ENCODE measurements around the gene ZBTB7A.

Gene ZBTB7A

GRCh38 chr19:4036576-4037300 is 30.0 kb downstream of the ZBTB7A start:
- DNase-seq (ENCODE audit: low read depth): no peak

- no peak for DNase-seq (ENCODE audit: low read depth)
Observed at GRCh38 chr19:4035582-4035981, 31.1 kb downstream of the ZBTB7A start.

GRCh38 chr19:4035018-4035566 is 31.6 kb downstream of the ZBTB7A start:
- DNase-seq (ENCODE audit: low read depth): no peak

GRCh38 chr19:4034048-4035017 is 32.4 kb downstream of the ZBTB7A start:
- DNase-seq (ENCODE audit: low read depth): no peak

- no peak for DNase-seq (ENCODE audit: low read depth)
Observed at GRCh38 chr19:4033028-4033956, 33.4 kb downstream of the ZBTB7A start.

GRCh38 chr19:4032436-4032835 is 34.3 kb downstream of the ZBTB7A start:
- no peak for DNase-seq (ENCODE audit: low read depth)

- no peak for DNase-seq (ENCODE audit: low read depth)
Observed at GRCh38 chr19:4031420-4031819, 35.3 kb downstream of the ZBTB7A start.

GRCh38 chr19:4030981-4031380 is 35.7 kb downstream of the ZBTB7A start:
- no peak for DNase-seq (ENCODE audit: low read depth)

GRCh38 chr19:4030552-4030951 is 36.1 kb downstream of the ZBTB7A start:
- DNase-seq (ENCODE audit: low read depth): no peak

GRCh38 chr19:4029247-4029614 is 37.5 kb downstream of the ZBTB7A start:
- DNase-seq (ENCODE audit: low read depth): no peak

- DNase-seq (ENCODE audit: low read depth): no peak
Observed at GRCh38 chr19:4028334-4029246, 38.1 kb downstream of the ZBTB7A start.

- no peak for DNase-seq (ENCODE audit: low read depth)
Observed at GRCh38 chr19:4027146-4027545, 39.6 kb downstream of the ZBTB7A start.

GRCh38 chr19:4025317-4025716 is 41.4 kb downstream of the ZBTB7A start:
- no peak for DNase-seq (ENCODE audit: low read depth)

GRCh38 chr19:4023600-4024398 is 42.9 kb downstream of the ZBTB7A start:
- no peak for DNase-seq (ENCODE audit: low read depth)

GRCh38 chr19:4019578-4019977 is 47.1 kb downstream of the ZBTB7A start:
- DNase-seq (ENCODE audit: low read depth): no peak

GRCh38 chr19:4018775-4019504 is 47.8 kb downstream of the ZBTB7A start:
- no peak for DNase-seq (ENCODE audit: low read depth)

- DNase-seq (ENCODE audit: low read depth): no peak
Observed at GRCh38 chr19:4018140-4018613, 48.5 kb downstream of the ZBTB7A start.

- DNase-seq (ENCODE audit: low read depth): no peak
Observed at GRCh38 chr19:4016903-4017638, 49.6 kb downstream of the ZBTB7A start.
